ENCODE results near the gene SMARCD1. TPM values are rescaled to one million over a fixed set of nuclear protein-coding genes. Genes with fewer than 3 reads are reported as not detected.
"Not testable (repeated sequence)": the region's sequence is repeated elsewhere in the genome, so short reads cannot be mapped to it uniquely, and the experiment has no call there.

SMARCD1 gene
- total RNA-seq, 1 donor from 2014 or later, result 61.4 TPM

GRCh38 chr12:50132505-50133135 is 47.5 kb downstream of the SMARCD1 start:
- Mint-ChIP-seq H3K36me3 (ENCODE audit: unreplicated experiment) (peaks cover 32% of the 10 kb centered on the region), H3K4me1 (ENCODE audit: unreplicated experiment) (peaks cover 11% of the 10 kb centered on the region), H3K27me3 (ENCODE audit: unreplicated experiment) (no peaks in the 10 kb centered on the region), H3K9me3 (ENCODE audit: unreplicated experiment) (no peaks in the 10 kb centered on the region), H3K27ac (ENCODE audit: unreplicated experiment) (peak overlapping the region; percentile 63), H3K4me3 (ENCODE audit: unreplicated experiment) (no peak overlapping the region)
- DNase-seq (ENCODE audit: extremely low spot score, unreplicated experiment), result no peak
- TF ChIP-seq CTCF (IDR thresholded peaks at IDR 0.05), result peak; percentile 69

- no peak for TF ChIP-seq CTCF (IDR thresholded peaks at IDR 0.05)
- DNase-seq (ENCODE audit: extremely low spot score, unreplicated experiment), result no peak
- no peak overlapping the region for H3K27ac Mint-ChIP-seq (ENCODE audit: unreplicated experiment)
- H3K9me3 Mint-ChIP-seq (ENCODE audit: unreplicated experiment), result no peaks in the 10 kb centered on the region
- H3K4me1 Mint-ChIP-seq (ENCODE audit: unreplicated experiment), result peaks cover 2% of the 10 kb centered on the region
- no peak overlapping the region for H3K4me3 Mint-ChIP-seq (ENCODE audit: unreplicated experiment)
- no peaks in the 10 kb centered on the region for H3K27me3 Mint-ChIP-seq (ENCODE audit: unreplicated experiment)
- peaks cover 36% of the 10 kb centered on the region for H3K36me3 Mint-ChIP-seq (ENCODE audit: unreplicated experiment)
Measured at GRCh38 chr12:50142993-50143392, 57.9 kb downstream of the SMARCD1 start.

GRCh38 chr12:50145439-50145838 is 60.3 kb downstream of the SMARCD1 start:
- peaks cover 20% of the 10 kb centered on the region for H3K36me3 Mint-ChIP-seq (ENCODE audit: unreplicated experiment)
- H3K4me1 Mint-ChIP-seq (ENCODE audit: unreplicated experiment), result peaks cover 2% of the 10 kb centered on the region
- no peak overlapping the region for H3K27ac Mint-ChIP-seq (ENCODE audit: unreplicated experiment)
- TF ChIP-seq CTCF (IDR thresholded peaks at IDR 0.05), result no peak
- no peak for DNase-seq (ENCODE audit: extremely low spot score, unreplicated experiment)
- no peak overlapping the region for H3K4me3 Mint-ChIP-seq (ENCODE audit: unreplicated experiment)
- H3K27me3 Mint-ChIP-seq (ENCODE audit: unreplicated experiment), result no peaks in the 10 kb centered on the region
- no peaks in the 10 kb centered on the region for H3K9me3 Mint-ChIP-seq (ENCODE audit: unreplicated experiment)

GRCh38 chr12:50147281-50147680 is 62.1 kb downstream of the SMARCD1 start:
- H3K4me1 Mint-ChIP-seq (ENCODE audit: unreplicated experiment), result peaks cover 2% of the 10 kb centered on the region
- H3K36me3 Mint-ChIP-seq (ENCODE audit: unreplicated experiment), result peaks cover 8% of the 10 kb centered on the region
- no peak overlapping the region for H3K4me3 Mint-ChIP-seq (ENCODE audit: unreplicated experiment)
- TF ChIP-seq CTCF (IDR thresholded peaks at IDR 0.05), result no peak
- no peaks in the 10 kb centered on the region for H3K27me3 Mint-ChIP-seq (ENCODE audit: unreplicated experiment)
- H3K27ac Mint-ChIP-seq (ENCODE audit: unreplicated experiment), result no peak overlapping the region
- H3K9me3 Mint-ChIP-seq (ENCODE audit: unreplicated experiment), result no peaks in the 10 kb centered on the region
- no peak for DNase-seq (ENCODE audit: extremely low spot score, unreplicated experiment)

- H3K36me3 Mint-ChIP-seq (ENCODE audit: unreplicated experiment); H3K27me3 Mint-ChIP-seq (ENCODE audit: unreplicated experiment); H3K27ac Mint-ChIP-seq (ENCODE audit: unreplicated experiment); H3K4me3 Mint-ChIP-seq (ENCODE audit: unreplicated experiment); H3K9me3 Mint-ChIP-seq (ENCODE audit: unreplicated experiment); DNase-seq (ENCODE audit: extremely low spot score, unreplicated experiment); H3K4me1 Mint-ChIP-seq (ENCODE audit: unreplicated experiment): not testable (repeated sequence)
Measured at GRCh38 chr12:50148011-50148410, 62.9 kb downstream of the SMARCD1 start.

- H3K27ac Mint-ChIP-seq (ENCODE audit: unreplicated experiment), result no peak overlapping the region
- H3K9me3 Mint-ChIP-seq (ENCODE audit: unreplicated experiment), result no peaks in the 10 kb centered on the region
- no peak overlapping the region for H3K4me3 Mint-ChIP-seq (ENCODE audit: unreplicated experiment)
- H3K36me3 Mint-ChIP-seq (ENCODE audit: unreplicated experiment), result no peaks in the 10 kb centered on the region
- TF ChIP-seq CTCF (IDR thresholded peaks at IDR 0.05), result no peak
- DNase-seq (ENCODE audit: extremely low spot score, unreplicated experiment), result no peak
- H3K27me3 Mint-ChIP-seq (ENCODE audit: unreplicated experiment), result no peaks in the 10 kb centered on the region
- H3K4me1 Mint-ChIP-seq (ENCODE audit: unreplicated experiment), result peaks cover 2% of the 10 kb centered on the region
Measured at GRCh38 chr12:50149311-50149710, 64.2 kb downstream of the SMARCD1 start.
